Mesangial cell (primary cell): ENCODE measurements around the gene AMOTL1. TPM values are rescaled to one million over a fixed set of nuclear protein-coding genes. Genes with fewer than 3 reads are reported as not detected.

Source experiments
- total RNA-seq: library from RNA; depleted of rRNA; stranded (reverse); fragments of >200 nt; gene quantifications from 2 replicates; pipeline ENCODE4 v1.2.3, GENCODE V29; 2015

Gene AMOTL1, protein sequence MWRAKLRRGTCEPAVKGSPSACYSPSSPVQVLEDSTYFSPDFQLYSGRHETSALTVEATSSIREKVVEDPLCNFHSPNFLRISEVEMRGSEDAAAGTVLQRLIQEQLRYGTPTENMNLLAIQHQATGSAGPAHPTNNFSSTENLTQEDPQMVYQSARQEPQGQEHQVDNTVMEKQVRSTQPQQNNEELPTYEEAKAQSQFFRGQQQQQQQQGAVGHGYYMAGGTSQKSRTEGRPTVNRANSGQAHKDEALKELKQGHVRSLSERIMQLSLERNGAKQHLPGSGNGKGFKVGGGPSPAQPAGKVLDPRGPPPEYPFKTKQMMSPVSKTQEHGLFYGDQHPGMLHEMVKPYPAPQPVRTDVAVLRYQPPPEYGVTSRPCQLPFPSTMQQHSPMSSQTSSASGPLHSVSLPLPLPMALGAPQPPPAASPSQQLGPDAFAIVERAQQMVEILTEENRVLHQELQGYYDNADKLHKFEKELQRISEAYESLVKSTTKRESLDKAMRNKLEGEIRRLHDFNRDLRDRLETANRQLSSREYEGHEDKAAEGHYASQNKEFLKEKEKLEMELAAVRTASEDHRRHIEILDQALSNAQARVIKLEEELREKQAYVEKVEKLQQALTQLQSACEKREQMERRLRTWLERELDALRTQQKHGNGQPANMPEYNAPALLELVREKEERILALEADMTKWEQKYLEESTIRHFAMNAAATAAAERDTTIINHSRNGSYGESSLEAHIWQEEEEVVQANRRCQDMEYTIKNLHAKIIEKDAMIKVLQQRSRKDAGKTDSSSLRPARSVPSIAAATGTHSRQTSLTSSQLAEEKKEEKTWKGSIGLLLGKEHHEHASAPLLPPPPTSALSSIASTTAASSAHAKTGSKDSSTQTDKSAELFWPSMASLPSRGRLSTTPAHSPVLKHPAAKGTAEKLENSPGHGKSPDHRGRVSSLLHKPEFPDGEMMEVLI
- 29.7 and 31.1 TPM in 2 replicates for total RNA-seq

DNA sequence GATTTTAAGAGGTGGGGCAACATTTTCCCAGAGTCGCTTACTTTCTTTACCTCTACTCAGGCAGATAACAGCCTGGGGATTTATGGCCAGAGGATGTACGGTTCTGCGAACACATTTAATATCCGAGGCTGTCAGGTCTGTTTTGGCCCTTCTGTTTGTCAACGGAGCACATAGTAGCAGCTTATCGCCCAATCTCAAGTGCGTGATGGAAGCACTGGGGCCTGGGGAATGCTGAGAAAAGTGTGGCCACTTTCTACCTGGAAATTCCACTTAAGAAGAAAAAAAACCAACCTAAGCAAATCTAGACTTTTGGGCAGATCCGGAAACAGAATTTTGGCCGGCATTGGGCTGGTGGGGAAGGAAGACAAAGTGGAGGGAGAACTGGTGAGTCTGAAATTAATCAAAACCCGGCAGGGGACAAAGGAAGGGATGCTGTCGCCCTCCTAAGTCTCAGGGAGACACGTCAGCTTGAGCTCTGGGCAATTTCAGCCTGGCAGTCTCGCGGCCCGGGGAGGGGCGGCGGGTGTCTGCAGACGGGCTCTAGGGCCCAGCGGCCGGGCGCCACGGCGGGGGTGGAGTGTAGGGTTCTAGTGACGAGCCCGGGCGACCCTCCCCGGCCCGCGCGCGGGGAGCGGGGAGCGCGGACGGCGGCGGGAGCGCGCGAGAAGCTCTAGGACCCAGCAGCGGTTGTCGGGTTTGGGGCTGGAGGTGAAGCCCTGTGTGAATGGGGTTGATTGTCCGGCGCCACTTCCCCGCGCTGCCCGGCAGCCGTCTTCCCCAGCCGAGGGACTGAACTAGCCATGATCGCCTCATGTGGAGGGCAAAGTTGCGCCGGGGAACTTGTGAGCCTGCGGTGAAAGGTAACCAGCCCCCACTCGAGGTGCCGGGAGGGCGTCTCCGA, at the start of gene AMOTL1:
AMOTL1 (plus strand) TSS at position 656 of the 901 bp plus-strand sequence; CDS start at position 812, 156 bp downstream.

Other genes starting within 250 kb of the AMOTL1 start
- gene FUT4, start 224.4 kb upstream of the AMOTL1 start, total RNA-seq = 5.5 and 5.8 TPM in 2 replicates
- gene PIWIL4, start 201.0 kb upstream of the AMOTL1 start, total RNA-seq = 0.16 and 1.6 TPM in 2 replicates
- gene CWC15, start 205.2 kb downstream of the AMOTL1 start, total RNA-seq = 16.5 and 24.0 TPM in 2 replicates
- gene KDM4D, start 205.4 kb downstream of the AMOTL1 start, total RNA-seq = 1.8 TPM in 2 replicates